Bronchial epithelial cell (primary cell): Measurements from ENCODE around the gene PPIL4. TPM values are rescaled to one million over a fixed set of nuclear protein-coding genes. Genes with fewer than 3 reads are reported as not detected.
"Not testable (repeated sequence)": the region's sequence is repeated elsewhere in the genome, so short reads cannot be mapped to it uniquely, and the experiment has no call there.

Experiments
- DNase-seq: peaks from one replicate; pipeline ENCODE4 v3.0.0-alpha.2; 2010; ENCODE audit warnings: low read depth
- FAIRE-seq: peaks from 2 replicates; lab custom pipeline; 2011; peaks lifted over from hg19 to GRCh38; lab: Jason Lieb, UNC
- H3K27me3 ChIP-seq: 2 replicates; pipeline ENCODE4 v1.5.1; 2011; ENCODE audit warnings: low read length; ENCODE audit not compliant: control insufficient read depth, insufficient read depth
- H3K36me3 ChIP-seq: 2 replicates; pipeline ENCODE4 v1.5.1; 2011; ENCODE audit warnings: low read length; ENCODE audit not compliant: control insufficient read depth, insufficient read depth
- H3K4me3 ChIP-seq: 2 replicates; pipeline ENCODE4 v1.5.1; 2011; ENCODE audit warnings: mild to moderate bottlenecking, low read depth, low read length, control low read depth
- CTCF ChIP-seq: IDR thresholded peaks from 2 replicates; pipeline ENCODE4 v1.5.1; 2011; ENCODE audit warnings: mild to moderate bottlenecking, moderate library complexity, low read length, control low read depth, inconsistent platforms; ENCODE audit not compliant: insufficient read depth, severe bottlenecking
- total RNA-seq: library from RNA; depleted of rRNA; stranded (reverse); fragments of >200 nt; gene quantifications from 2 replicates; pipeline ENCODE4 v1.2.1, GENCODE V29; 2014

Gene PPIL4
- total RNA-seq, 1 donor from 2014 or later, result 19.7 TPM

- Histone ChIP-seq H3K27me3 (no peaks in the 10 kb centered on the region), H3K36me3 (no peaks in the 10 kb centered on the region), H3K4me3 (no peak overlapping the region)
- no peak for FAIRE-seq
- TF ChIP-seq CTCF, result no peak
- no peak for DNase-seq
Measured at GRCh38 chr6:149463781-149464180, 82.1 kb downstream of the PPIL4 start.

GRCh38 chr6:149462712-149463111 is 83.1 kb downstream of the PPIL4 start:
- DNase-seq, H3K27me3 ChIP-seq, FAIRE-seq, H3K4me3 ChIP-seq, H3K36me3 ChIP-seq: not testable (repeated sequence)

- FAIRE-seq (no peak), DNase-seq (no peak)
- Histone ChIP-seq H3K27me3 (no peaks in the 10 kb centered on the region), H3K36me3 (no peaks in the 10 kb centered on the region), H3K4me3 (no peak overlapping the region)
- no peak for TF ChIP-seq CTCF
Measured at GRCh38 chr6:149461670-149462069, 84.2 kb downstream of the PPIL4 start.

GRCh38 chr6:149460249-149460648 is 85.6 kb downstream of the PPIL4 start:
- not testable (repeated sequence) for DNase-seq, FAIRE-seq, H3K36me3 ChIP-seq, H3K4me3 ChIP-seq, H3K27me3 ChIP-seq

- H3K4me3 ChIP-seq, result no peak overlapping the region
- no peaks in the 10 kb centered on the region for H3K27me3 ChIP-seq
- DNase-seq (no peak), FAIRE-seq (peak; percentile 13)
- no peaks in the 10 kb centered on the region for H3K36me3 ChIP-seq
- no peak for TF ChIP-seq CTCF
Measured at GRCh38 chr6:149459761-149460160, 86.1 kb downstream of the PPIL4 start.

GRCh38 chr6:149458806-149459205 is 87.0 kb downstream of the PPIL4 start:
- FAIRE-seq (no peak), DNase-seq (no peak)
- Histone ChIP-seq H3K27me3 (no peaks in the 10 kb centered on the region), H3K36me3 (no peaks in the 10 kb centered on the region), H3K4me3 (no peak overlapping the region)
- no peak for TF ChIP-seq CTCF

GRCh38 chr6:149458196-149458595 is 87.6 kb downstream of the PPIL4 start:
- peak; percentile 52 for FAIRE-seq
- DNase-seq, result no peak
- no peak for TF ChIP-seq CTCF
- no peaks in the 10 kb centered on the region for H3K27me3 ChIP-seq
- no peaks in the 10 kb centered on the region for H3K36me3 ChIP-seq
- no peak overlapping the region for H3K4me3 ChIP-seq
